ENCODE results near the gene ARHGAP10. TPM values are rescaled to one million over a fixed set of nuclear protein-coding genes. Genes with fewer than 3 reads are reported as not detected.

ARHGAP10 gene
- total RNA-seq, 1 experiment from 2014 or later, result 6.1 TPM

GRCh38 chr4:147968641-147969040 is 236.8 kb downstream of the ARHGAP10 start:
- H3K36me3 Mint-ChIP-seq (ENCODE audit: insufficient read depth, unreplicated experiment), result no peaks in the 10 kb centered on the region
- intact Hi-C loops (cut with micrococcal nuclease; ENCODE audit: unreplicated experiment), result no loop called here
- H3K27me3 Mint-ChIP-seq (ENCODE audit: unreplicated experiment), result no peaks in the 10 kb centered on the region
- H3K9me3 Mint-ChIP-seq (ENCODE audit: low read depth, unreplicated experiment), result no peaks in the 10 kb centered on the region
- TF ChIP-seq CTCF (IDR thresholded peaks at IDR 0.05; ENCODE audit: unreplicated experiment), result no peak
- no peaks in the 10 kb centered on the region for H3K4me1 Mint-ChIP-seq (ENCODE audit: low read depth, unreplicated experiment)
- DNase-seq, result no peak
- CTCF ChIA-PET, result no interaction called here
- no TSS peak for BruUV-seq (replicated peaks)
- no peak overlapping the region for H3K4me3 Mint-ChIP-seq (ENCODE audit: low read depth, unreplicated experiment)
- no peak overlapping the region for H3K27ac Mint-ChIP-seq (ENCODE audit: unreplicated experiment)

- no peaks in the 10 kb centered on the region for H3K36me3 Mint-ChIP-seq (ENCODE audit: insufficient read depth, unreplicated experiment)
- no peaks in the 10 kb centered on the region for H3K9me3 Mint-ChIP-seq (ENCODE audit: low read depth, unreplicated experiment)
- DNase-seq, result no peak
- BruUV-seq (replicated peaks), result no TSS peak
- H3K4me1 Mint-ChIP-seq (ENCODE audit: low read depth, unreplicated experiment), result no peaks in the 10 kb centered on the region
- no peak overlapping the region for H3K4me3 Mint-ChIP-seq (ENCODE audit: low read depth, unreplicated experiment)
- CTCF ChIA-PET, result interaction anchor here (0.5 kb wide), 1 partner anchor 406 kb away, joined by 4 read pairs; no protein-coding TSS in a partner anchor
- no peaks in the 10 kb centered on the region for H3K27me3 Mint-ChIP-seq (ENCODE audit: unreplicated experiment)
- intact Hi-C loops (cut with micrococcal nuclease; ENCODE audit: unreplicated experiment), result no loop called here
- no peak overlapping the region for H3K27ac Mint-ChIP-seq (ENCODE audit: unreplicated experiment)
- TF ChIP-seq CTCF (IDR thresholded peaks at IDR 0.05; ENCODE audit: unreplicated experiment), result no peak
These were observed 237.9 kb downstream of the ARHGAP10 start for GRCh38 chr4:147969573-147970385.

GRCh38 chr4:147971116-147971515 is 239.2 kb downstream of the ARHGAP10 start:
- H3K27me3 Mint-ChIP-seq (ENCODE audit: unreplicated experiment), result no peaks in the 10 kb centered on the region
- intact Hi-C loops (cut with micrococcal nuclease; ENCODE audit: unreplicated experiment), result no loop called here
- H3K4me1 Mint-ChIP-seq (ENCODE audit: low read depth, unreplicated experiment), result no peaks in the 10 kb centered on the region
- H3K4me3 Mint-ChIP-seq (ENCODE audit: low read depth, unreplicated experiment), result no peak overlapping the region
- no peak overlapping the region for H3K27ac Mint-ChIP-seq (ENCODE audit: unreplicated experiment)
- H3K9me3 Mint-ChIP-seq (ENCODE audit: low read depth, unreplicated experiment), result no peaks in the 10 kb centered on the region
- no peaks in the 10 kb centered on the region for H3K36me3 Mint-ChIP-seq (ENCODE audit: insufficient read depth, unreplicated experiment)
- TF ChIP-seq CTCF (IDR thresholded peaks at IDR 0.05; ENCODE audit: unreplicated experiment), result no peak
- DNase-seq, result no peak
- CTCF ChIA-PET, result interaction anchor here (0.6 kb wide), 1 partner anchor 408 kb away, joined by 6 read pairs; no protein-coding TSS in a partner anchor
- no TSS peak for BruUV-seq (replicated peaks)

GRCh38 chr4:147975325-147975724 is 243.4 kb downstream of the ARHGAP10 start:
- H3K27ac Mint-ChIP-seq (ENCODE audit: unreplicated experiment), result no peak overlapping the region
- intact Hi-C loops (cut with micrococcal nuclease; ENCODE audit: unreplicated experiment), result no loop called here
- H3K9me3 Mint-ChIP-seq (ENCODE audit: low read depth, unreplicated experiment), result no peaks in the 10 kb centered on the region
- no TSS peak for BruUV-seq (replicated peaks)
- no peaks in the 10 kb centered on the region for H3K36me3 Mint-ChIP-seq (ENCODE audit: insufficient read depth, unreplicated experiment)
- no peaks in the 10 kb centered on the region for H3K27me3 Mint-ChIP-seq (ENCODE audit: unreplicated experiment)
- TF ChIP-seq CTCF (IDR thresholded peaks at IDR 0.05; ENCODE audit: unreplicated experiment), result no peak
- no peak for DNase-seq
- no peak overlapping the region for H3K4me3 Mint-ChIP-seq (ENCODE audit: low read depth, unreplicated experiment)
- CTCF ChIA-PET, result no interaction called here
- H3K4me1 Mint-ChIP-seq (ENCODE audit: low read depth, unreplicated experiment), result no peaks in the 10 kb centered on the region

Data from Calu3 (cell line).